ENCODE measurements around the gene GART. TPM values are rescaled to one million over a fixed set of nuclear protein-coding genes. Genes with fewer than 3 reads are reported as not detected.
"Not testable (repeated sequence)": the region's sequence is repeated elsewhere in the genome, so short reads cannot be mapped to it uniquely, and the experiment has no call there.

GART gene
- total RNA-seq: 100 to 1,000 TPM; 235 to 236 TPM

GRCh38 chr21:33541756-33542639 is at the start of gene GART:
TSS of gene GART (minus strand) at chr21:33542117. CDS start at chr21:33539315, 2,802 bp downstream.
- CTCF ChIA-PET: interaction anchor here (3.3 kb wide), 1 partner anchor 16 kb away, joined by 7 read pairs; no protein-coding TSS in a partner anchor
- POLR2A ChIA-PET: interaction anchor here (0.7 to 3.7 kb wide), 5 partner anchors 10 to 766 kb away, joined by 3 to 18 read pairs (median 4); partner anchors contain the start of genes DONSON and TMEM50B

GRCh38 chr21:33588485-33589335 is 46.8 kb upstream of the GART start, which contains the start of gene DONSON:
TSS of gene DONSON (minus strand) at chr21:33588684. CDS start at chr21:33588641, 43 bp downstream.
- ChIA-PET CTCF (interaction anchor here (1.0 to 1.6 kb wide), 3 partner anchors 10 to 17 kb away, joined by 3 to 11 read pairs (median 3); no protein-coding TSS in a partner anchor), POLR2A (interaction anchor here (0.7 to 1.4 kb wide), 6 partner anchors 17 to 109 kb away, joined by 3 to 5 read pairs (median 4); partner anchors contain the start of genes DNAJC28, GART, SON and TMEM50B)

DNA sequence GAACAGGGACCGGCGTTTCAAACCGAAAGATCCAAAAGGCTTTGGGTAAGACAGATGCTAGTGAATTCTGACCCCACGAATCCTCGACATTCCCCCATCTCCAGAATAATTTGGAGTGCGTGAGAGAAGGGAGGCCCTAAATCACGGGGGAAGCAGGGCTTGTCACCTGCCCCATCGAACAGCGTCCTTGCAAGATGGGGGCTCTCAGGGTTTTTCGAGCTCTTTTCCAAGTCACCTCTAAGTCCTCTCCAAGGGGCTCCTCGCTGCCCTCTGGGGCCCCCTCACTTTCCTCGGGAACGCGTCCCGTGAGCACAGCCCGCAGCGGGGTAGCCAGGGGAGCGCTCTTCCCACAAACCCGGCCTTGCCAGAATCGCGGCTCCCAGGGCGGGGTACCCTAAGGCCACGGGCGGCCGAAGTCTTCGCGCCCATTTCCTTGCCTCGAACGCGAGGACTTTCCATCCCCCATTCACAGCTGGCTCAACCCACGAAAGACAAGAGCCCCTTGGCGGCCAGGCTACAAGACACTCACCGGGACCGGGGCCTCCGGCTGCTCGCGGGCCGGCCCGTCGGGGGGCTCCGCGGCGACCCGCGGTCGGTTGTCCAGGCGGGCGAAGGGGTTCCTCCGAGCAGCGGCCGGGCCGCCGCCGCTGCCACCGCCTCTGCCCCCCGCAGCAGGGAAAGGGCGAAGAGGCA is 46.0 kb upstream of the GART start:
- POLR2A ChIA-PET: interaction anchor here (0.7 to 1.4 kb wide), 7 partner anchors 9 to 108 kb away, joined by 3 to 5 read pairs (median 4); partner anchors contain the start of genes DNAJC28, GART, SON and TMEM50B
- CTCF ChIA-PET: interaction anchor here (0.8 to 1.6 kb wide), 3 partner anchors 11 to 18 kb away, joined by 3 to 11 read pairs (median 5); no protein-coding TSS in a partner anchor

GRCh38 chr21:33586927-33587326 is 45.0 kb upstream of the GART start:
- CTCF ChIA-PET: no interaction called here
- POLR2A ChIA-PET: no interaction called here

DNA sequence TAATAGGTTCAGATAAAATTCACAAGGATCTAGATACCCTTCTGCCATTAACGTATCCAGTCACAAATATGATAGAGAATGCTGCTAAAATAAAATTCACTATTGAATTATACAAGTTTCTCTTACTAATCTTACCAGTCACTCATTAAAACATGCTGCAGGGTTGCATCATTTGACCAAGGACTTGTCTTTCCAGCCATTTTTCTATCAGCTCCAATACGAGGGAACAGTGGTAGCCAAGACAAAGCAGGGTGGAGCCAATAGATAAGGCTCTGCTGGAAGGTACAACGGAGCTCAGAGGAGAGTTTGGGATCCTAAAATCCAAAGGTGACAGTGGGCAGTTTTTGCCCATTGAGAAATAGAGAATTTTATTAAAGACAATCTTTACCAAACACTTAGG is 42.5 kb upstream of the GART start:
- ChIA-PET CTCF (interaction anchor here (1.3 kb wide), 1 partner anchor 21 kb away, joined by 6 read pairs; no protein-coding TSS in a partner anchor), POLR2A (no interaction called here)

- ChIA-PET POLR2A (interaction anchor here (0.6 to 1.4 kb wide), 5 partner anchors 9 to 1182 kb away, joined by 3 to 5 read pairs (median 4); no protein-coding TSS in a partner anchor), CTCF (interaction anchor here (1.4 kb wide), 1 partner anchor 10 kb away, joined by 3 read pairs; the partner anchor contains the start of gene DONSON)
Observed at GRCh38 chr21:33578959-33579542, 37.1 kb upstream of the GART start.

- ChIA-PET POLR2A (interaction anchor here (0.7 kb wide), 1 partner anchor 10 kb away, joined by 3 read pairs; no protein-coding TSS in a partner anchor), CTCF (interaction anchor here (1.4 kb wide), 1 partner anchor 11 kb away, joined by 3 read pairs; the partner anchor contains the start of gene DONSON)
Observed at GRCh38 chr21:33578214-33578613, 36.3 kb upstream of the GART start.

DNA sequence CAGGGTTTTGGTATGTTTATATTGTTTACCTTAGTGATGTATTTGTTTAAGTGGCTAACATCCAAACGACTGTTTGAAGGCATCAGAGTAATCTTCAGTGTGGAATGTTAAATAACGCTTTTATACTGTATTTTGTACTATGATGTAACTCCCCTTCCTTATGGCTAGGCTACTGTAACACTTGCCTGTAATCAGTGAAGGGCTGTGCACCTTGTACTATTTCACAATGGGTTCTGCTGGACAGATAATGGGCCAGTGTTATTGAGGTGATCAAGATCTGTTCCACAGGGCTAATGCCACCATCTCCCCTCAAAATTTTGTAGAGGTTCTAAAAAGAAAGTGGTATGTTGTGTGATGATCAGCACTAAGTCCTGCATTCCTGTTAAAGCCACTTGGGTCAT is 34.8 kb upstream of the GART start:
- CTCF ChIA-PET, POLR2A ChIA-PET: not testable (repeated sequence)

GRCh38 chr21:33572350-33572749 is 30.4 kb upstream of the GART start:
- ChIA-PET POLR2A (interaction anchor here (0.7 kb wide), 1 partner anchor 63 kb away, joined by 6 read pairs; no protein-coding TSS in a partner anchor), CTCF (interaction anchor here (0.9 kb wide), 1 partner anchor 34 kb away, joined by 6 read pairs; no protein-coding TSS in a partner anchor)

DNA sequence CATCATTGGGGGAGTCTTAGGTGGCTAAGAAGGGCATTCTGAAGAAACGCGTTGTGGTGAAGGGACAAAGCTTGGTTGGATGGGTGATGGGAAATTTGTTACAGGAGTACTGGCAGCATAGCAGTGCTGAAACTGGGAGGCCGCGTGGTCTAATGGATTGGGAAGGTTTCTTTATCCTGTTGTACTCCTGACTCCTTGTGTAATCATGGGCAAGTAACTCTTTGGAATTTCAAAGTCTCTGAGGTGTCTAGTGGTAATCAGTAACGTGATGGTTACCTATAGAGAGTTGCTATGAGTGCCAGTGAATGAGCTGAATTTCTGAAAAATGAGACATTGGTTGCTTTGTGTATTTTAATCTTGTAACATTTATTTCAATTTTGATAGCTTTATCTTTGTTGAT is 28.1 kb upstream of the GART start:
- POLR2A ChIA-PET: no interaction called here
- CTCF ChIA-PET: no interaction called here

- CTCF ChIA-PET: no interaction called here
Observed at GRCh38 chr21:33568448-33568847, 26.5 kb upstream of the GART start.

GRCh38 chr21:33567914-33568313 is 26.0 kb upstream of the GART start:
- CTCF ChIA-PET: no interaction called here

More at GRCh38 chr21:33568448-33568847, 26.5 kb upstream of the GART start:
- POLR2A ChIA-PET: interaction anchor here (0.6 kb wide), 1 partner anchor 797 kb away, joined by 4 read pairs; the partner anchor contains the start of gene PAXBP1

GRCh38 chr21:33566514-33566913 is 24.6 kb upstream of the GART start:
- CTCF ChIA-PET: no interaction called here
- POLR2A ChIA-PET: no interaction called here

More at GRCh38 chr21:33567914-33568313, 26.0 kb upstream of the GART start:
- POLR2A ChIA-PET: interaction anchor here (0.5 to 0.6 kb wide), 2 partner anchors 10 to 797 kb away, joined by 3 to 4 read pairs; partner anchors contain the start of gene PAXBP1

- ChIA-PET CTCF (no interaction called here), POLR2A (no interaction called here)
Observed at GRCh38 chr21:33562389-33562788, 20.5 kb upstream of the GART start.

DNA sequence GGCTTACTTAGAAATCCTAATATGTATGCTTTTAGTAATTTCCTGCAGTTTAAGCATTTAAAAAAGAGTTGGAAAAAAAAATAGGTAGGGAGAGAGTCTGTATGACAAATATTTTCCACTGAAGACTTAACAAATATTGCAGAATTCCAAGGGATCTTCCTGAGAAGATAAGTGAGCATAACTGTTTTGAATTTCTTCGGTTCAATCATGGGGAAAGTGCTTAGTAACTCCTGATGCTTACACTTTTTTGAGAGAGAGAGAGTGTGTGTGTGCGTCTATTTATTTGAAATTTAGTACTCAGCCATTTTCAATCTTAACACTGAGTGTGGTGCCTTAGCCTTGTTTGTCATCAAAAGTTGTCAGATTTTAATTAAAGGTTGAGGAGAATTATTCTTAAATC is 19.5 kb upstream of the GART start:
- POLR2A ChIA-PET: no interaction called here

DNA sequence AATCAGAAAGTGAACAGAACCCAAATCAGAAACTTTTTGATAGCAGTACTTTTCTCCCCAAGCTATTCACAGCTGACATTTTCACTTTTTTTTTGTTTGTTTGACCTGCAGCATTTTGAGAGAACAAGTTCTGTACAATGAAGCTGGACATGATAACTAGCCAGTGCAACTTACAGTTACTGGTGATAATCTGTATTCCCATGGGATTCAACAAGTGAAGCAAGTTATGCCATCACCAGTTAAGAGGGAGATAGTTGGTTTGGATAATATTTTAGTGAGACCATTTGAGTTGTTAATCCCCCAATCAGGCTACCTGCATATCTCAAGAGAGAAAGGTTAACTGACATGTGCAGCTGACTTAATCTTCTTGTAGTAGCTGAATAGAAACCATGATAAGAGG is 19.0 kb upstream of the GART start:
- ChIA-PET CTCF (no interaction called here), POLR2A (no interaction called here)

More for the DNA sequence above, 19.5 kb upstream of the GART start:
- CTCF ChIA-PET: no interaction called here

DNA sequence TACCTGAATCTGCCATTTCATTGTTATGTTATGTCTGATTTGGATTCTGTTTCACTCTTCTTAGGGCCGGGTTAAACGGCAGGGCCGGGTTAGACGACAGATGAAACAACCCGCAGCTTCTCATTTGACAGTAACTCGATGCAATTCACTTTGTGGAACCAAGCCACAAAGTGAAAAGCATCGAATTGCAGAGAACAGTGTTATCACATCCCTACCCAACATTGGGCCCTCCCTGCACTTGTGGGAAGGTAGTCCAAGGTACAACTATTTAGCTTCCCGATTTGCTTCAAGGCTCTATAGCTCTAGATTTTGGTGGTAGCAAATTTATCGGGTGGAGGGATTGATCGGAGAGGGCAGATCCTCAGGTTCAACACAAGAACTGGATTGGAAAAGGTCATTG is 17.9 kb upstream of the GART start:
- CTCF ChIA-PET: no interaction called here
- POLR2A ChIA-PET: interaction anchor here (0.5 kb wide), 1 partner anchor 21 kb away, joined by 3 read pairs; no protein-coding TSS in a partner anchor
